GM18526 (cell line): ENCODE measurements around the gene CYCS.

ENCODE experiments used
- POLR2A ChIP-seq: IDR thresholded peaks from 3 replicates; pipeline ENCODE4 v1.6.1; 2011; ENCODE audit not compliant: insufficient read length; ENCODE audit errors: extremely low read depth

The CYCS gene

GRCh38 chr7:25124465-25125136 is 459 bp downstream of the CYCS start:
- TF ChIP-seq POLR2A: no peak

DNA sequence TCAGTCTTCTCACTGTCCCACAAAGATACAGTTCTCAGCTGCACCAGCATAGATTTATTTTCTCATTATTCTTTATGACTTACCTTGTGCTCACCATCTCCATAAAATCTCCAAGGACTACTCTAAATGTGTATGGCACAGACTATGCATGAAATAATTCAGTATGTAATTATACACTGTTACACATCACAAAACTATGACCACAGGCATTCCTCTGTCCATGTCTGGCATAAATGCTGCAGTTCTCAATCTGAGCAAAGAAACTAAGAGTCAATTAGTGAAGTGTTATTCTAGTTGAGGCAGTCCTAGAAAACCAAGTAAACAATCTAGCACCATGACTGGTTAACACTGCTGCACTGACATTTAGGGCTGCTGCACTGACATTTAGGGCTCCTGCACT is 2.7 kb downstream of the CYCS start:
- TF ChIP-seq POLR2A: no peak

DNA sequence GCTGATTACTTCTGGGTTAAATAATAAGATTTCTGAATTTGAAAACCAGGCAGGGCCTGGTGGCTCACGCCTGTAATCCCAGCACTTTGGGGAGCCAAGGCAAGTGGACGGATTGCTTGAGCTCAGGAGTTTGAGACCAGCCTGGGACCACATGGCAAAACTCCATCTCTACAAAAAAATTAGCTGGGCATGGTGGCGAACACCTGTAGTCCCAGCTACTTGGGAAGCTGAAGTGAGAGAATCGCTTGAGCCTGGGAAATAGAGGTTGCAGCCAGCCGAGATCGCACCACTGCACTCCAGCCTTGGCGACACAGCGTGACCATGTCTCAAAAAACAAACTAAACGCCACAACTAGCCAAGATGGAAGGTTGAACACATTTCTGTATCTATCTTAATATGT is 3.5 kb downstream of the CYCS start:
- no peak for TF ChIP-seq POLR2A

GRCh38 chr7:25119102-25119501 is 6.0 kb downstream of the CYCS start:
- TF ChIP-seq POLR2A: no peak

DNA sequence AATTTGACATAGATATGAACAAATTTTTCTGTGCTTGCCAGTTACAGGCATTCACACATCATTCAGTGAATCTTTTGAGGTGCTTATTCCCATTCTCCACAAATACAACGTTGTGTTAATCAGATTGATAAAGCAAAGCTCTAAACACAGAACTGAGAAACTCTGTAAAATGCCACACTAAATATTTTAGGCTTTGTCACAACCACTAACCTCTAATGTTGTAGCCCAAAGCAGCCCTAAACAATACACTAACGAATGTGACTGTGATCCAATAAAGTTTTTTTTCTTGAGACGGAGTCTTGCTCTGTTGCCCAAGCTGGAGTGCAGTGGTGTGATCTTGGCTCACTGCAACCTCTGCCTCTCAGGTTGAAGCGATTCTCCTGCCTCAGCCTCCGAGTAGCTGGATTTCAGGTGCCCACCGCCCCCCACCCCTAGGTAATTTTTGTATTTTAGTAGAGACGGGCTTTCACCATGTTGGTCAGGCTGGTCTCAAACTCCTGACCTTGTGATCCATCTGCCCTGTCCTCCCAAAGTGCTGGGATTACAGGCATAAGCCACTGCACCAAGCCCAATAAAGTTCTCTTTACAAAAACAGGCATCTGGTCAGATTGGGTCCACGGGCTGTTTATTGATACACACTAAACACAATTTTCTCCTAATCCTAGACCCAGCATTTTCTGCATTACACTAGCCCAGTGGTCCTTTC is 6.9 kb downstream of the CYCS start:
- TF ChIP-seq POLR2A: no peak

- no peak for TF ChIP-seq POLR2A
These were observed 7.6 kb downstream of the CYCS start for GRCh38 chr7:25117226-25118047.

GRCh38 chr7:25116621-25117020 is 8.4 kb downstream of the CYCS start:
- no peak for TF ChIP-seq POLR2A

DNA sequence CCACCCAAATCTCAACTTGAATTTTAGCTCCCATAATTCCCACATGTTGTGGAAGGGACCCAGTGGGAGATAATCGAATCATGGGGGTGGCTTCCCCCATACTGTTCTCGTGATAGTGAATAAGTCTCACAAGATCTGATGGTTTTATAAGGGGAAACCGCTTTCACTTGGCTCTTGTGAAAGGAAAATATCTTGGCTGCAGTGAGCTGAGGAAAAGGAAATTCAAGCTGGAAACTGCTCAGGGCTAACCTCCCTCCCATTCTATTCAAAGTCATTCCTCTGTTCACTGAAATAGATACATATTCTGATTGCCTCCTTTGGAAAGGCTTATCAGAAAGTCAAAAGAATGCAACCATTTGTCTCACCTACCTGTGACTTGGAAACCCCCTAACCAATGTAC is 15.8 kb downstream of the CYCS start:
- no peak for TF ChIP-seq POLR2A

DNA sequence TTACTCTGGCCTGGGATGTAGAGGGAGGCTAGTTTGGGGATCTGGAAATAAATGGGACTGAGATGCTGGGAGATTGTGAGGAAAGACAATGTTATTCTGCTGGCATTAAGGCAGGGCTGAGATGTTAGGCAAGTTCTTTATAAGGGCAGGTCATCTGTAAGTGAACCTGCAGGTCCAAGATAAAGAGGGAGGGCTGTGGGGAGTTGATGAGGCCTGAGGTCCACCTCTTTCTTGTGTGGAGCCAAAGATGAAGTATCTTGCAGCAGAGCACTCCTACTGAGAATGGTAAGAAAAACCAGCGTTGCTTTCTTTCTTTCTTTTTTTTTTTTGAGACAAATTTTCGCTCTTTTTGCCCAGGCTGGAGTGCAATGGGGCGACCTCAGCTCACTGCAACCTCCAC is 19.1 kb downstream of the CYCS start:
- no peak for TF ChIP-seq POLR2A

DNA sequence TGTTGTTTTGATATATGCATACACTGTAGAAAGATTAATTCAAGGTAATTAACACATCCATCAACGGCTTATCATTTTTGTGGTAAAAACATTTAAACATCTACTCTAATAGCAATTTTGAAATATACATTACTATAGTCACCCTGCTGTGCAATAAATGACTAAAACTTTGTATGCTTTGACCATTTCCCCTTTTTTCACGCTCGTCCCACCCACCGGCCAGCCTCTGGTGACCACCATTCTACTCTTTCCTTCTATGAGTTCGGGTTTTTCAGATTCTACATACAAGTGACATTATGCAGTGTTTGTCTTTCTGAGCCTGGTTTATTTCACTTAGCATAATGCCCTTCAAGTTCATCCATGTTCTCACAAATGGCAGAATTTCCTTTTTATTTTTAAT is 21.3 kb downstream of the CYCS start:
- TF ChIP-seq POLR2A: no peak

DNA sequence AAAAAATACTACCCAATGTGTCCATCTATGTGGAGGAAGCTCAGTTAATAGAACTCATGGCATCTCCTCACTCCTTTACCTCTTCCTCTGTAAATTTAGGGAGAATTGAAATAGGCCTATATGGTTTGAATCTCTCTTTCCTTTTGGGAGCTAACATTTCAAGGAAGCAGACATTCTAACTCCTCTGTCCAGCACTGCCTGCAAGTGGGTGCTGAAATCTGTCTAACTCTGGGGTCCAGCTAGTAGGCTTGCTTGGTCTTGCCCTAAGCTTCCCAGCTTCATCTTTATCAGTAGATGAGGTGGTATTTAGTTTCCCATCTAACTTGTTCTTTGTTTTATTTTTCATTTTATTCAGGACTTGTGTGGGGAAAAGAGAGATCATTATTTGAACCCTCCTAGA is 23.2 kb downstream of the CYCS start:
- no peak for TF ChIP-seq POLR2A

- no peak for TF ChIP-seq POLR2A
These were observed 26.7 kb downstream of the CYCS start for GRCh38 chr7:25098096-25099046.

DNA sequence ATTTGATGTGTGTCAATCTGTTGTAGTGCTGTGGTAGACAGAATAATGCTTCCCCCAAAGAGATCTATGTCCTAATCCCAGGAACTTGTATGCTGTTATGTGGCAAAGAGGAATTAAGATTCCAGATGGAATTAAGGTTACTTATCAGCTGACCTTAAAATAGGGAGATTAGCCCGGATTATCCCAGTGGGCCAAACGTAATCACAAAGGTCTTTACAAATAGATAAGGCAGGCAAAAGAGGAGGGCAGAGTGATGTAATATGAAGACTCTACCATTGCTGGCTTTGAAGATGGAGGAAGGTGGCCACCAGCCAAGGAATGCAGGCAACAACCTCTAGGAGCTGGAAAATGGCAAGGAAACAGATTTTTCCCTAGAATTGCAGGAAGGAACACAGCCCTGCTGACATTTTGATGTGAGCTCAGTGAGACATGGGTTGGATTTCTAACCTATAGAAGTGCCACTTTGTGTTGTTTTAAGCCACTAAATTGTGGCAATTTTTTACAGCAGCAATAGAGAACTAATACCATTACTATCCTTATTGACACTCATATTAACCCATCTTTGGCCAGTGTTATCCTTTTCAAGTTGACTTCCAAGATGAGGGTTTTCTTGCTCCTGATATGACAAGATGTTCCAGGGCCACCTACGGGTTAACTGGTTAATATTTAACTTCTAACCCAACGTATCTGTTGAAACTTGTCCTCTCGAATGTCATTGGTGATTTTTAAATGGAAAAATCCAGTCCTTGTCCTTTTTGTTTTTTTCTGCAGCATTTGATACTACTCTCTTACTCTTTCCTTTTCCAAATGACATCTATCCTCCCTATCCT is 29.3 kb downstream of the CYCS start:
- TF ChIP-seq POLR2A: no peak

GRCh38 chr7:25093268-25093826 is 31.7 kb downstream of the CYCS start:
- no peak for TF ChIP-seq POLR2A
